RWPE2 (cell line): Measurements from ENCODE around the gene KCNG4.
A peak's percentile ranks its signal among the peaks of the same experiment; 100 is the strongest.

ENCODE experiments used
- ATAC-seq: fragments of 200-7000 bp; cut with Tn5 transposase; 3 replicates; pipeline ENCODE4 v1.9.1; 2021; ENCODE audit warnings: low read depth
- DNase-seq: peaks from one replicate; pipeline ENCODE4 v3.0.0-alpha.2; 2020; ENCODE audit warnings: low spot score
- H3K27ac ChIP-seq: fragments of 450-650 bp; 2 replicates; pipeline ENCODE4 v1.5.1; 2017; ENCODE audit warnings: mild to moderate bottlenecking; ENCODE audit not compliant: poor library complexity, severe bottlenecking
- H3K27me3 ChIP-seq: fragments of 250-450 bp; sonication (Bioruptor Pico); 2 replicates; pipeline ENCODE4 v1.5.1; 2021; ENCODE audit warnings: mild to moderate bottlenecking, moderate library complexity; ENCODE audit not compliant: insufficient read depth, poor library complexity, severe bottlenecking
- H3K36me3 ChIP-seq: fragments of 250-450 bp; sonication (Bioruptor Pico); 2 replicates; pipeline ENCODE4 v1.5.1; 2020; ENCODE audit warnings: low read depth, mild to moderate bottlenecking, moderate library complexity
- H3K4me1 ChIP-seq: fragments of 250-450 bp; sonication (Bioruptor Pico); 2 replicates; pipeline ENCODE4 v1.5.1; 2021; ENCODE audit warnings: mild to moderate bottlenecking, moderate library complexity; ENCODE audit not compliant: insufficient read depth, poor library complexity, severe bottlenecking
- H3K4me3 ChIP-seq: fragments of 250-450 bp; sonication (Bioruptor Pico); 2 replicates; pipeline ENCODE4 v1.5.1; 2021; ENCODE audit warnings: mild to moderate bottlenecking, moderate library complexity; ENCODE audit not compliant: severe bottlenecking
- H3K9me3 ChIP-seq: fragments of 250-450 bp; sonication (Bioruptor Pico); 2 replicates; pipeline ENCODE4 v1.5.1; 2021; ENCODE audit warnings: mild to moderate bottlenecking, moderate library complexity; ENCODE audit not compliant: severe bottlenecking
- TF ChIP-seq, protein P1 (sequence below): fragments of 450-650 bp; IDR thresholded peaks from one replicate; pipeline ENCODE4 v1.5.1; 2017; ENCODE audit warnings: mild to moderate bottlenecking, moderate library complexity; ENCODE audit not compliant: poor library complexity, severe bottlenecking

KCNG4 gene

DNA sequence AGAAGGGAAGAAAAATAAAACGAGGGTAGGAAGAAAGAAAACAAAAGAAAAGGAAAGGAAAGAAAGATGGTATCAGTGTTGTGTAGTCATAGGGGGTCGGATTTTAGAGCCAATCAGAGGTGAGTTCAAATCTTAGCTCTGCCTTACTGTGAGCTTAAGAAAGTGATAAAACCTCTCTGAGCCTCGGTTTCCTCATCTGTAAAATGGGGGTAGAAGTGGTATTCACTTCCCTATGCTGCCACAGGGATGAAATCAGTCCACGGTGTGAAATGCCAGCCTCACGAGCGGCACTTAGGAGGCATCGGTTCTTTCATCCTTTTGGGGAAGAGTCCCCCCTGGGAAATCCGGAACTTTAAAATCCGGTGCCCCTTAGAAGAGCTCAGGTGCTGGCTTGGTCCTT is 6.1 kb downstream of the KCNG4 start:
- no peaks in the 10 kb centered on the region for H3K36me3 ChIP-seq
- no peak overlapping the region for H3K4me3 ChIP-seq
- H3K27me3 ChIP-seq, result peaks cover 1% of the 10 kb centered on the region
- H3K9me3 ChIP-seq, result no peaks in the 10 kb centered on the region
- TF ChIP-seq, protein P1, sequence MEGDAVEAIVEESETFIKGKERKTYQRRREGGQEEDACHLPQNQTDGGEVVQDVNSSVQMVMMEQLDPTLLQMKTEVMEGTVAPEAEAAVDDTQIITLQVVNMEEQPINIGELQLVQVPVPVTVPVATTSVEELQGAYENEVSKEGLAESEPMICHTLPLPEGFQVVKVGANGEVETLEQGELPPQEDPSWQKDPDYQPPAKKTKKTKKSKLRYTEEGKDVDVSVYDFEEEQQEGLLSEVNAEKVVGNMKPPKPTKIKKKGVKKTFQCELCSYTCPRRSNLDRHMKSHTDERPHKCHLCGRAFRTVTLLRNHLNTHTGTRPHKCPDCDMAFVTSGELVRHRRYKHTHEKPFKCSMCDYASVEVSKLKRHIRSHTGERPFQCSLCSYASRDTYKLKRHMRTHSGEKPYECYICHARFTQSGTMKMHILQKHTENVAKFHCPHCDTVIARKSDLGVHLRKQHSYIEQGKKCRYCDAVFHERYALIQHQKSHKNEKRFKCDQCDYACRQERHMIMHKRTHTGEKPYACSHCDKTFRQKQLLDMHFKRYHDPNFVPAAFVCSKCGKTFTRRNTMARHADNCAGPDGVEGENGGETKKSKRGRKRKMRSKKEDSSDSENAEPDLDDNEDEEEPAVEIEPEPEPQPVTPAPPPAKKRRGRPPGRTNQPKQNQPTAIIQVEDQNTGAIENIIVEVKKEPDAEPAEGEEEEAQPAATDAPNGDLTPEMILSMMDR, result no peak
- no peak overlapping the region for H3K27ac ChIP-seq
- no peaks in the 10 kb centered on the region for H3K4me1 ChIP-seq
- no peak for DNase-seq
- no peak for ATAC-seq

DNA sequence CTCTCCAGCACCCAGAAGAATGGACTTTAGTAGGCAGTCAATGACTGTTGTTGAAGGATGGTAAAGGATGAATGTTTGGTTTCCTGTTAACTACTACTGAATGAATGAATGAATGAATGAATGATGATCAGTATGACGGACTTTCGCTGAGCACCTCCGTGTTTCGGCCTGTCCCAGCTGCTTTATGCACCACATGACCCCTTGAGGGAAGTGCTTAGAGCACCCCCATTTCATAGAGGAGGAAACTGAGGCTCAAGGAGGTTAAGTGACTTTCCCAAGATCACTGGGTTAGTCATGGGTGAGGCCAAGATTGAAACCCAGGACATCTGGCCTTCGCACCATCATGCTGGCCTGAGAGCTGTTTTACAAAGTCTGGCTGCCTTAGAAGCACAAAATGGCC is 6.8 kb downstream of the KCNG4 start:
- DNase-seq, result no peak
- Histone ChIP-seq H3K4me3 (no peak overlapping the region), H3K36me3 (no peaks in the 10 kb centered on the region), H3K27me3 (no peaks in the 10 kb centered on the region), H3K9me3 (no peaks in the 10 kb centered on the region), H3K27ac (no peak overlapping the region), H3K4me1 (no peaks in the 10 kb centered on the region)
- no peak for ATAC-seq
- TF ChIP-seq, protein P1, result no peak

DNA sequence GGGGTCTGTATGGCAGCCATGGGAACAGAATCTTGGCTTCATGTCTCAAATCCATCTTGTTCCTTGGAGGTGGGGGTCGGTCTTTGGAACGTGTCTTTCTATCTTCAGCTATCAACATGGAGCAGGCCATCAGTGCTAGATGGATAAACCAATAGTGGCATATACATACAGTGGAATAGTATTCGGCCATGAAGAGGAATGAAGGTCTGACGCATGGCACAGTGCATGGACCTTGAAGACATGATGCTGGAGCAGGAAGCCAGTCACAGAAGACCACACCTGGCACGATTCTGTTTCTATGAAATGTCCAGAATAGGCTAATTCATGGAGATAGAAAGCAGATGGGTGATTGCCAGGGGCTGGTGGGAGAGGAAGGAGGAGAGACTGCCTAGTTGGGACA is 7.8 kb downstream of the KCNG4 start:
- ATAC-seq (no peak), DNase-seq (no peak)
- H3K36me3 ChIP-seq, result no peaks in the 10 kb centered on the region
- no peaks in the 10 kb centered on the region for H3K9me3 ChIP-seq
- TF ChIP-seq, protein P1, result no peak
- H3K27ac ChIP-seq, result no peak overlapping the region
- no peaks in the 10 kb centered on the region for H3K4me1 ChIP-seq
- no peaks in the 10 kb centered on the region for H3K27me3 ChIP-seq
- no peak overlapping the region for H3K4me3 ChIP-seq

DNA sequence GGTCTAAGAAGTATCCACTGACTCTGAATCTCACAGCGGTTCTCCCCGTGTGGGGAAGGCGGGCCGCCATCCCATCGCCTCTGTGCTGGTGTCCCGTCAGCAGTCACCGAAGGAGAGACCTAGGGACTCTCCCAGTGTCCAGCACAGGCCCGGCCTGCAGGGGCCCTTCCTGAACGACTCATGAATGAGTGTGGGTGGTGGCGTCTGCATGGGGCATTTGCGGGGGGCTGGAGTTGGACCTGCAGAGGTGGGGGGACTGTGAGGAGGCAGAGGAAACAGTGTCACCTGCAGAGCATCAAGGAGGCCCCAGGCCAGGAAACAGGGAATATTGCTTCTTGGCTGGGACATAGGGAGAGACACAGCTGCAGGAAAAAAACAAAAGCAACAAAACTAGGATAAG is 10.3 kb downstream of the KCNG4 start:
- Histone ChIP-seq H3K9me3 (no peaks in the 10 kb centered on the region), H3K4me1 (no peaks in the 10 kb centered on the region), H3K36me3 (no peaks in the 10 kb centered on the region), H3K27ac (no peak overlapping the region), H3K27me3 (no peaks in the 10 kb centered on the region), H3K4me3 (no peak overlapping the region)
- ATAC-seq (no peak), DNase-seq (no peak)
- TF ChIP-seq, protein P1, result no peak

DNA sequence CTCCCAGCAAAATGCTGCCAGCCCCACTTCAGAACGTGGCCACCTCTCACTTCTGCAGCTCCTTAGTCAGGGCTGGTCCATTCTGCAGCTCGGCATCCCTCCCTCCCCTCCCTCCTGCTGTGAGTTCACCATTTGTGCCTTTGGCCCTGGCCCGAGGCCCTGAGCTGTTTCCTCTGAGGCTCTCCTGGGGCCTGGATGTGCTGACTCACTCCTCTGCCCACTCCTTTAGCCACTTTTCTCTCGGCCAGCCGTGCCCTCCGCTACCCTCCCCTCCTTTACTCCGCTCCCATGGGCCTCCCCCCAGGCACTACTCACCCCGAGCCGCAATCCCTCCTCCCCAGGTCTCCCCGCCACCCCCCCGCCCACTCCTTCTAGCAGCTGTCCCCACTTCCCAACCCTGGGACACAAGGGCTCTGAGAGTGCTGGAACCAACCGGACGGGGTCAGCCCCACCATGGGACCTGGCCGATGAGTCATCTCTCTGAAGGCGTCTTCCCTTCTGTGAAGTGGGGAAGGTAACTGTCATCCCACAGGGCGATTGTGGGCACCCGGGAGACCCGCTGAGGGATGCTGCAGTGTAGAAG is 11.5 kb downstream of the KCNG4 start:
- H3K27me3 ChIP-seq, result no peaks in the 10 kb centered on the region
- TF ChIP-seq, protein P1, result no peak
- H3K9me3 ChIP-seq, result no peaks in the 10 kb centered on the region
- ATAC-seq, result peak; percentile 87
- DNase-seq, result no peak
- no peak overlapping the region for H3K4me3 ChIP-seq
- H3K36me3 ChIP-seq, result no peaks in the 10 kb centered on the region
- H3K27ac ChIP-seq, result no peak overlapping the region
- H3K4me1 ChIP-seq, result no peaks in the 10 kb centered on the region
